Activated CD4-positive, alpha-beta T cell treated with anti-CD3 and anti-CD28 coated beads, Interleukin-2, amount 50 U/mL, for 24 hours (primary cell): ENCODE measurements around the gene CDX2.
"Not testable (repeated sequence)": the region's sequence is repeated elsewhere in the genome, so short reads cannot be mapped to it uniquely, and the experiment has no call there.

Experiments used
- DNase-seq, 2 donors: peaks; one replicate each; pipeline ENCODE4 v3.0.0-alpha.2; 2020; ENCODE audit warnings: low read depth in 1 of 2, low spot score in 1 of 2

CDX2 gene

GRCh38 chr13:27965740-27966640 lies 3.1 kb downstream of the CDX2 start:
- DNase-seq: no peak

DNA sequence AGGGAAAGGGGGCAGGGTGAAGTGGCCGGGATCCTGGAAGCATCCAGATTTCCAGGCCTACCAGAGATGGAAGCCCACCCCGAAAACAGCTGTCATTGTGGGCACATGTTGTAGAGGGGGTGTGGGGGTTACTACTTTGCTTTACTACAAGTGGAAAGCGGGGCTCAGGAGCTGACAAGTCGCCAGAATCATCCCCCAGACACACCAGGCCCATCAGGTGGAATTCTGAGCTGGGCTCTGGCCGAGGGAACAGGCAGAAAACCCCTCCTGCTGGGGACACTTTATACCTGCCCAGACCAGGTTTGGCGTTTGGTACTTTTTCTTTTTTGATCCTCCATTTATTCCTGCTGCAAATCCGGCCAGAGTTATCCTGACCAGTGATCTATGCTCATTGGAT lies 3.8 kb downstream of the CDX2 start:
- no peak for DNase-seq

DNA sequence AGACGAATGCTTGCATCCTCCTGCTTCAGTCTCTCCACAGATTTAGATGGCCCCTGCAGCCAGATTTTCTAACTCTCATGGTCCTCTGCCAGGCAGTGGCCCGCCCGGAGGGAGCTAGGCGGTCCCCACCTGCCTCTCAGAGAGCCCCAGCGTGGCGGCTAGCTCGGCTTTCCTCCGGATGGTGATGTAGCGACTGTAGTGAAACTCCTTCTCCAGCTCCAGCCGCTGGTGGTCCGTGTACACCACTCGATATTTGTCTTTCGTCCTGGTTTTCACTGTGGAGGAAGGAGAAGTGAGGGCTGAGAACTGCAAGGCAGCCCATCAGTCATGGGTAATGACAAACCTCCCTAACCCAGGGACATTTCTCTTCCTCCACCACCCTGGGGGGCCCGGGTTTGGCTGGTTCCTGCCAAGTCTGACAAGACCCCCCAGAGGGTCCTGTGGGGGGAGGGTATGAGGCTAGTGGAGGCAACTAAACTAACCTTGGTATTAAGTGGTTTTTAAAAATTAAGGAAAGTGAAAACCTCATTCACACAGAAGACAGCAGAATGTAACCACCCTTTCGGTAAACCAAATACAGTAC lies 4.3 kb downstream of the CDX2 start:
- no peak for DNase-seq

DNA sequence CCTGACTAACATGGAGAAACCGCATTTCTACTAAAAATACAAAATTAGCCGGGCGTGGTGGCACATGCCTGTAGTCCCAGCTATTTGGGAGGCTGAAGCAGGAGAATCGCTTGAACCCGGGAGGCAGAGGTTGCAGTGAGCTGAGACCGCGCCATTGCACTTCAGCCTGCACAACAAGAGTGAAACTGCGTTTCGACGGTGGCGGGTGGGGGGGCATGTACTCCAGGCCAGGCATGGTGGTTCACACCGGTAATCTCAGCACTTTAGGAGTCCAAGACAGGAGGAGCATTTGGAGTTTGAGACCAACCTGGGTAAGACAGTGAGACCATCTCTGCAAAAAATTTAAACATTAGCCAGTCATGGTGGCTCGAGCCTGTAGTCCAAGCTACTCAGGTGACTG lies 4.9 kb downstream of the CDX2 start:
- DNase-seq: not testable (repeated sequence)

DNA sequence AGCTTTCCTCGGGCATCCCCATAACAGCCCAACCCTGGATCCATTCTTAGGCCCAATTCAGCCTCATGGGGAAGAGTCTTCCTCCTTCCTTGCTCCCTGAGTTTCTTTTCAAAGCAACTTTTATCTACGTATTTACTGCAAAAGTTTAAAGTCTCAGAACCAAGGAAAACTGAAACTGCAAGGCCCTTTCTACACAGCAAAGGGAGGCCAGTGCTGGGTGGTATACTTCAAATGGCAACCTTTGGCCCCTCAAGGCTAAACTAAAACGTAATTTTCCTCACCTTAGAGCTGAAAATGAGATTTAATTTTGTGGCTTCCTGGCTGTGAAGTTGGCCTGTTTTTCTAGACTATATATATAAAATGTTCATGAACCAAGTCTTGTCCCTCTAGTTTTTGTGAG lies 5.6 kb downstream of the CDX2 start:
- DNase-seq: no peak

- no peak for DNase-seq
Observed at GRCh38 chr13:27962982-27963381, 6.1 kb downstream of the CDX2 start.

DNA sequence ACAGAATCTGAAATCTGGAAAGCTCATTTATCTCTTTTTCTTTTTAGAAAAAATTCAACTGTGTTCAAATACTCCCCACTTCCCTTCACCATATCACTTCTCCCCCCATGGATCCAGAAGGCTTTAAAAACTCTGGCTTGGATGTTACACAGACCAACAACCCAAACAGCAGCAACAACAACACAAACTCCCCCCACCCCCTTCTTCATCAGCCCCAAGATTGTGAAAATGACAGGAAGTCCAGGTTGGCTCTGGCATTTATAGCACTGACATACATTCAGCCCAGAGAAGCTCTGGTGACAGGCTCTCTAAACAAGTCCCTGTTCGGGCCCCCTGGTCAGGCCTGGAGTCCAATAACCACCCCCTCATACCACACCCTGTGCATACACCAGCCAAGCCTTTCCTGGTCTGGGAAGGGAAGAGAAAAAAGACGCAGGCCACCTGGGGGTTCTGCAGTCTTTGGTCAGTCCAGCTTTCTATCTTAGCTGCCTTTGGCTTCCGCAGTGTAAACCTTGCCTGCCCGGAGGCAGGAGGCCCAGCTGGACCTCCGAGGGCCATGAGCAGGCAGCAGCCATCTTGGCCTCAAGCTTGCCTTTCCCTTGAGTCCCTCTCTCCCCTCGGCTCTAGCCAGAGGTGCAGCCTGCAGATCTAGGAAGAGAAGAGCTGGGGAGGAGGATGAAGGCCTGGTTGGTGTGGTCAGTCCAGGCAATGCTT lies 6.8 kb downstream of the CDX2 start:
- DNase-seq: no peak

DNA sequence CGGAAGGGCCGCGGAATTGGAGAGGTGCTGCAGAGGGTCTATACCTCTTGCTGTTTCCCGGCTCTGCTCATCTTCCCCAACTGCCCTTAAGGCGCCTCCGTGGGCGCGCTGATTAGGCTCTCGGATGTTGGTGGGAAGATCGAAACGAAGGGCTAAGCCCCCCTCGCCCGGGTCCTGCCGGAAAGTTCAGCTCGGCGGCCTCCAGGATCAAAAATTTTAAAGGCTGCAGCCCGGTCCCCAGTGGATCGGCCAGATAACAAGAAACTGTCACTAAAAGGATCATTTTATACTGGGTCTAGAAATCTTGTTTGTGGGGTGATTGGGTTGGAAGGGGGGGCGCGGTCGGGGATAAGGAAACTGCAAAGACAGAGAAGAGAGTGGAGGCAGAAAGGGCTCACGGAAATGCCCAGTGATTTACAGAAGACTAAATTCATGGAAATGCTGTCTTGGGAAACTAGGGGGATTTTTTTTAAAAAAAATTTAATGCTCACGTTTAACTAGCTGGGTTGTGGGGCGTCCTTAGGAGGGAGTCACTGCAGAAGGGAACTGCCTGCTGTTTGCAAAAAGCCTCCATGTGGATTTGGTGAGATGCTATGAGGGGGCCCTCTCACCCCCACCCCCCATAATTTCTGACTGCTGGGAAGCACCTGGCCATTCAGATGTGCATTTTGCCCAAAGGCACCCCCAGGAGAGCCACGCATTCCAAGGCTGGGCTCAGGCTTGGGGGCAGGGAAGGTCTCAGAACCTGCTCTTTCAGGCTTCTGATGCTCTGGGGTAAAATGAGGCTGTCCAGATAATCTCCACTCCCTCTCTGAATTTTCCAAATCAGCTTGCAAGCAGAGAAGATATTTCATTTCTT lies 7.7 kb downstream of the CDX2 start:
- DNase-seq: no peak

DNA sequence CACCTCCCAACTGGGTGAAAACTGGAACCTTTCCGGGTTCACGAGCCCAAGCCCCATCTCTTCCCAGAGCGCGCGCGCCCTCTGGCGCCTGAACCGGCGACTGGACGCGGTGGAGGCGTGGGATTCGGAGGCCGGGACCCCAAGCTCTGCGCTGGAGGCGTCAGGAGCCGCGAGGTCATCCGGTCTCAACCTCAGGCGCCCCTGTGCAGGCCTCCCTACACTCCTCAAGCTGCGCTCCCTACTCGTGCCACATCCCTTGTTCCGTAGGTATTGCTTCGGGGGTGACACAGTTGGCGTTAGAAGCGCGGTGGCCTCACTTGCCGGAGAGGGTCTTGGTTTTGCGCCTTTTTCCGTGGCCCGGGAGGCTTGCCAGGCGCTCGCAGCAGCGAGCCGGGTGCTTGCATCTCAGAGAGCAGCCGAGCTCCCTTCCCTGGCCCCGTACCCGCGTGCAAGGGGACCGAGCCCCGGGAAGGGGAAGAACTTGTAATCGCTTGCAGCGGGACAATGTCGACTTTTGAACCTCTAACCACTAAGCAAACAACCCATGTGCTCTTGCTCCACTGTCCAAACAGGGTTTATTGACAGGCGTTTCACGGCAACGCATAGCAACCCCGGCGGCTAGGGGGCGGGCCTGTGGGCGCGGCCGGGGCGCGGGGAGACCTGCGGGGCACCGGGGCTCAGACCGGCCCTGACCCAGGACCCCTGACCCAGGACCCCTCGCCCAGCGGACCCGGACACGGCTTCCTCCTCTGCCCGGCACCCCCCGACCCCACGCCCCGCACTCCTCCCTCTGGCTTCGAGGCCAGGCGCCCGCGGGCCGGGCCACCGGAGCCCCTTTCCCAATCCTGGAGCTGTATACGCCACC lies 8.5 kb downstream of the CDX2 start:
- no peak for DNase-seq

DNA sequence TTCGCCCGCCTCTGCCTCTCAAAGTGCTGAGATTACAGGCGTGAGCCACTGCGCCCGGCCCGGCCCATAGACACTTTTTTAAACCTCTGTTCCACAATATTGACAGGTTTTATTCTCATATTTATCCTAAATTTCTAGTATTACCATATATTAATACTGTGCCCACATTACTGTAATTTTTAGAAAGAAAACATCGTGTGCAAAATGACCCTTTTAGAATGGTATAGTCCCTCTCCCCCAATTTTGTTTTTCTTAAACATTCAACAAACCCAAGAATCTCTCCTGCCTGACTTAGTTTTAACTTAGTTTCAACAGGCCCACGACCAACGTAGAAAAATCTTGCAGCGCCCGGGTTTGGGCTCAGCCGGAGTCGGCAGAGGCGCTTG lies 9.1 kb downstream of the CDX2 start:
- no peak for DNase-seq

GRCh38 chr13:27956576-27957300 lies 12.4 kb downstream of the CDX2 start:
- no peak for DNase-seq

- DNase-seq: no peak
Observed at GRCh38 chr13:27955014-27955591, 14.0 kb downstream of the CDX2 start.

DNA sequence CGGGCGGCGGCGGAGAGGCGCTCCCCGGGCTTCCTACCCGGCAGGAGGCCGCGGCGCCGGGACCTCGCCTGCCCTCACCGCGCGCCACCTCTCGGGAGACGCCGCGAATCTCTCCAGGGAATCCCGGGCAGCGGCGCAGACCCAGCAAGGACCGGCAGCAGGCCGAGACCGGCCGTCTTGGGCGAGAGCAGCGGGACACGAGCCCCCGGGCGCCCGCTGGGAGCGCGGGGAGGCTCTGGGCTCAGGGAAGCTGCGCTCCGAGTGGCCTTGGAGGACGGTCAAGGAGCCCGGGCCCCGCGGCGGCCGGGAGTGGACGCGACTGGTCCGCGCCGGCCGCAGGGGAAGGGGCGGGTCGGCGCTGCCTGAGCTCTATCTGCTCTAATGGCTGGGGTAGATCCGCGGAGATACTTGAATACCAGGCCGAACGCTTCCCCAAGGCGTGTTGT lies 14.7 kb downstream of the CDX2 start:
- no peak for DNase-seq

GRCh38 chr13:27953676-27954405 lies 15.3 kb downstream of the CDX2 start:
- DNase-seq: peak; percentile 38 to 45

DNA sequence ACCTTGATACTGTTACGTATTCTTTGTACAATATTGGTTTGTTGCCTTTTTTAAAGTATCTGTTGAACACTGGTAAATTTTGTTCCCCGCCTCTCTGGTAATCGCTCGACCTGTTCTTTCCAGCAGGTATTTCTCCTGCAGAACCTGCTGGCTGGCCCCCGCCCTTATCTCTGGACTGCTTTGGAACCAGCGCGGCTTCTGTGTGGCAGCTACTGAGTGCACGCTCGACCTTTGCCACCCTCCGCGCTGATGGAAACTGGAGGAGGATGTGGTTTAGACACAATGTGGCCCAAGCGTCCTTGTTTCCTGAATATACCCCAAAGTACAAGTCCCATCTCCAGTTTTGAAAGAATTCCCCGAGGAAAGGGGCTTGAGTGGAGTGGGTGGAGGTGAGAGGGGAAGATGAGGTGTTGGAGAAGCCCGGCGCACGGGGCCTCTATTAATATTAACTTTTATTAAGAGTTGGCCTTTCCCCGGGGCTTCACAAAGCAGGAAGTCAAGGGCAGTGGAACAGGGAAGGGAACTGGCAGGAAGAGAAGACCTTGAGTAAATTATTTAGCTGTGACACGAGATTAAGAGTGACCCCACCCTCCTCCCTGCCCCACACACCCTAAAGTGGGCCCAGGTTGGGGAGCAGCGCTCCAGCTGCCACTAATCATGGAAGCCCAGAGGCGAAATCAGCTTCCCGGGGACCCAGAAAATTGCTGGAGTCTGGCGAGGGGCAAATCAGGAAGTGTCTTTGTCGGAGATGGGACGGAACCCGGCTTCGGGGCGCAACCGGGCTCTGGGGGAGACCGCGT lies 16.0 kb downstream of the CDX2 start:
- DNase-seq: no peak

- no peak for DNase-seq
Observed at GRCh38 chr13:27942972-27943371, 26.1 kb downstream of the CDX2 start.

DNA sequence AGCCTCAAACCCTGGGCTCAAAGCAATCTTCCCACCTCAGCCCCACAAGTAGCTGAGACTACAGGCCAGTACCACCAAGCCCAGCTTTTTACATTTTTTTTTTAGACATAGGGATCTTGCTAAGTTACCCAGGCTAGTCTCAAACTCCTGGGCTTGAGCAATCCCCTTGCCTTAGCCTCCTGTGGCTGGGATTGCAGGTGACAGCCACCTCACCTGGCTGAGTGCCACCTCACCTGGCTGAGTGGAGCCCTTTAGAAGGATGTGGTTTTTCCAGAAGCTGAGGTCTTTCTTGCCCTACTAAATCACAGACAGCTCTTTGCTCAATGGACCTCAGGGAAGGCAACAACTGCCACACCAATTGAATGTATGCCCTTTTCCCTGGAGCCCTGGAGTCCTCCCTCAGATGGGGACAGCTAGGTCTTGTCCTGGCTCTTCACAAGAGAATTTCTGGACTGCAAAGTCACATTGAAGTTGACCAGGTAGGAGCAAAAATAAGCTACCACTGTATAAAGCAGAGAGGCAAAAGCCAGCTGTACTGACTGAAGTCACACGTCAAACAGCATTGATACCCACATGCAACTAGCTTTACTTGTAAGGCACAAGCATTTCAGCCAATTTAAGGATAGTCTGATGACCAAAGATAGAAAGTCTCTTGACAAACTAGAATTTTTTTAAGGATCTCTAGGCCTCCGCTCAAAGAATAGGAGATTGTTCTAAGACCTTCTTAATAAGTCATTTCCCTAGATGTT lies 35.4 kb downstream of the CDX2 start:
- no peak for DNase-seq
